NCI-H748 treated with DMSO at 0.1 percent for 48 hours (cell line): ENCODE data around the gene USP17L25.
"Not testable (repeated sequence)": the region's sequence is repeated elsewhere in the genome, so short reads cannot be mapped to it uniquely, and the experiment has no call there.

Experiments used
- DNase-seq: peaks from one replicate; lab custom pipeline; 2025; lab: John Stamatoyannopoulos, UW

Gene USP17L25

GRCh38 chr4:9329611-9330010 is at the start of gene USP17L25:
TSS of gene USP17L25 (plus strand) at chr4:9329911. CDS start at chr4:9329911, 0 bp downstream.
- DNase-seq, result not testable (repeated sequence)

GRCh38 chr4:9324191-9324590 is 5.5 kb upstream of the USP17L25 start:
- not testable (repeated sequence) for DNase-seq

GRCh38 chr4:9324865-9325264 is 4.8 kb upstream of the USP17L25 start, which contains the start of gene USP17L24:
TSS of gene USP17L24 (plus strand) at chr4:9325165. CDS start at chr4:9325165, 0 bp downstream.
- not testable (repeated sequence) for DNase-seq

GRCh38 chr4:9334358-9334757 is 4.6 kb downstream of the USP17L25 start, which contains the start of gene USP17L26:
TSS of gene USP17L26 (plus strand) at chr4:9334658. CDS start at chr4:9334658, 0 bp downstream.
- DNase-seq, result not testable (repeated sequence)

GRCh38 chr4:9339103-9339502 is 9.4 kb downstream of the USP17L25 start, which contains the start of gene USP17L5:
TSS of gene USP17L5 (plus strand) at chr4:9339403. CDS start at chr4:9339403, 0 bp downstream.
- not testable (repeated sequence) for DNase-seq

GRCh38 chr4:9343848-9344247 is 14.1 kb downstream of the USP17L25 start, which contains the start of gene USP17L27:
TSS of gene USP17L27 (plus strand) at chr4:9344148. CDS start at chr4:9344148, 0 bp downstream.
- DNase-seq, result not testable (repeated sequence)

- DNase-seq, result not testable (repeated sequence)
These were observed 18.9 kb downstream of the USP17L25 start, which contains the start of gene USP17L28 for GRCh38 chr4:9348593-9348992. TSS of gene USP17L28 (plus strand) at chr4:9348893. CDS start at chr4:9348893, 0 bp downstream.

- not testable (repeated sequence) for DNase-seq
These were observed 21.2 kb downstream of the USP17L25 start for GRCh38 chr4:9350866-9351265.

- not testable (repeated sequence) for DNase-seq
These were observed 23.6 kb downstream of the USP17L25 start, which contains the start of gene USP17L29 for GRCh38 chr4:9353338-9353737. TSS of gene USP17L29 (plus strand) at chr4:9353638. CDS start at chr4:9353638, 0 bp downstream.

GRCh38 chr4:9362829-9363228 is 33.1 kb downstream of the USP17L25 start, which contains the start of gene USP17L30:
TSS of gene USP17L30 (plus strand) at chr4:9363129. CDS start at chr4:9363129, 0 bp downstream.
- DNase-seq, result not testable (repeated sequence)

- DNase-seq, result not testable (repeated sequence)
These were observed 50.2 kb downstream of the USP17L25 start for GRCh38 chr4:9379881-9380280.
